Sigmoid colon (tissue), 7 donors: ENCODE data around the gene ZNF513. TPM values are rescaled to one million over a fixed set of nuclear protein-coding genes. Genes with fewer than 3 reads are reported as not detected.

Source experiments
- DNase-seq: peaks from one replicate; pipeline ENCODE4 v3.0.0-alpha.2; 2019
- H3K27ac ChIP-seq, 4 donors: fragments of 200-600 bp; sonication (generic); one replicate each; pipeline ENCODE4 v1.5.1; 2016 to 2019; ENCODE audit warnings: mild to moderate bottlenecking in 1 of 4
- H3K27me3 ChIP-seq, 3 donors: fragments of 200-600 bp; sonication (generic); one replicate each; pipeline ENCODE4 v1.5.1; 2019; ENCODE audit warnings: mild to moderate bottlenecking in 1 of 3
- H3K36me3 ChIP-seq, 4 donors: fragments of 200-600 bp; sonication (generic); one replicate each; pipeline ENCODE4 v1.5.1; 2016 to 2019
- H3K4me1 ChIP-seq, 4 donors: fragments of 200-600 bp; sonication (generic); one replicate each; pipeline ENCODE4 v1.5.1; 2017 to 2019
- H3K4me3 ChIP-seq, 4 donors: fragments of 200-600 bp; sonication (generic); one replicate each; pipeline ENCODE4 v1.5.1; 2017 to 2019; ENCODE audit warnings: mild to moderate bottlenecking in 2 of 4, moderate library complexity in 1 of 4
- H3K9me3 ChIP-seq, 4 donors: fragments of 200-600 bp in 3 of 4; sonication (generic) in 3 of 4; one replicate each; pipeline versions ENCODE4 v1.5.1 to v1.6.1; 2013 to 2019
- EP300 ChIP-seq, 4 donors: sonication (generic); formaldehyde crosslinking; IDR thresholded peaks; one replicate each; pipeline ENCODE4 v1.6.1; 2017; ENCODE audit warnings: antibody characterized with exemption in 4 of 4
- POLR2A ChIP-seq, 2 donors: fragments of 450-650 bp; IDR thresholded peaks; one replicate each; pipeline ENCODE4 v1.6.1; 2016; ENCODE audit warnings: antibody characterized with exemption in 2 of 2, mild to moderate bottlenecking in 2 of 2, moderate library complexity in 2 of 2
- POLR2AphosphoS5 ChIP-seq, 4 donors: sonication (generic); formaldehyde crosslinking; IDR thresholded peaks; one replicate each; pipeline ENCODE4 v1.6.1; 2017; ENCODE audit warnings: antibody characterized with exemption in 4 of 4
- WGBS, 2 donors: extraction: QIAGEN DNeasy Blood & Tissue Kit; methylation state at CpG; one replicate each; pipeline ENCODE4 v1.1.7; 2013; 5-methylcytosine and 5-hydroxymethylcytosine counted together
- intact Hi-C: fragments of 100-400 bp; cut with DNase I; formaldehyde crosslinking; loops from one replicate; pipeline ENCODE4 v1.15.1; 2023
- polyA plus RNA-seq, 3 donors: library from polyadenylated mRNA; stranded (reverse); fragments of 200-250 nt; gene quantifications; one replicate each; pipeline ENCODE4 v1.2.3, GENCODE V29; 2013
- total RNA-seq, 4 donors: library from RNA; depleted of rRNA; stranded (reverse); fragments of >200 nt; gene quantifications; one replicate each; pipeline ENCODE4 v1.1.0, GENCODE V29; 2016
- TF ChIP-seq, protein P1 (sequence below), 4 experiments: fragments of 450-650 bp in 3 of 4; fragments of 200-600 bp in 1 of 4; IDR thresholded peaks; one replicate each; pipeline ENCODE4 v1.5.1; 2016 to 2019; ENCODE audit warnings: antibody characterized with exemption in 4 of 4, mild to moderate bottlenecking in 3 of 4, moderate library complexity in 2 of 4
- donor health status: healthy with polysubstance abuse.
- donor health status: Bipolar disorder and iron deficiency.
- donor health status: healthy.

The ZNF513 gene
- total and polyA plus RNA-seq, 7 donors, result 5.0 to 27.5 (median 8.7) TPM

GRCh38 chr2:27422958-27423357 is 42.4 kb upstream of the ZNF513 start:
- no peak overlapping the region for H3K27ac ChIP-seq
- H3K27me3 ChIP-seq, result no peaks in the 10 kb centered on the region
- WGBS, 2 donors, result 97% methylated on average over 3 of the region's 3 CpGs
- H3K9me3 ChIP-seq, result no peaks in the 10 kb centered on the region
- TF ChIP-seq POLR2AphosphoS5 (IDR thresholded peaks at IDR 0.05), result no peak
- TF ChIP-seq, protein P1, sequence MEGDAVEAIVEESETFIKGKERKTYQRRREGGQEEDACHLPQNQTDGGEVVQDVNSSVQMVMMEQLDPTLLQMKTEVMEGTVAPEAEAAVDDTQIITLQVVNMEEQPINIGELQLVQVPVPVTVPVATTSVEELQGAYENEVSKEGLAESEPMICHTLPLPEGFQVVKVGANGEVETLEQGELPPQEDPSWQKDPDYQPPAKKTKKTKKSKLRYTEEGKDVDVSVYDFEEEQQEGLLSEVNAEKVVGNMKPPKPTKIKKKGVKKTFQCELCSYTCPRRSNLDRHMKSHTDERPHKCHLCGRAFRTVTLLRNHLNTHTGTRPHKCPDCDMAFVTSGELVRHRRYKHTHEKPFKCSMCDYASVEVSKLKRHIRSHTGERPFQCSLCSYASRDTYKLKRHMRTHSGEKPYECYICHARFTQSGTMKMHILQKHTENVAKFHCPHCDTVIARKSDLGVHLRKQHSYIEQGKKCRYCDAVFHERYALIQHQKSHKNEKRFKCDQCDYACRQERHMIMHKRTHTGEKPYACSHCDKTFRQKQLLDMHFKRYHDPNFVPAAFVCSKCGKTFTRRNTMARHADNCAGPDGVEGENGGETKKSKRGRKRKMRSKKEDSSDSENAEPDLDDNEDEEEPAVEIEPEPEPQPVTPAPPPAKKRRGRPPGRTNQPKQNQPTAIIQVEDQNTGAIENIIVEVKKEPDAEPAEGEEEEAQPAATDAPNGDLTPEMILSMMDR (IDR thresholded peaks at IDR 0.05), result no peak
- TF ChIP-seq POLR2A (IDR thresholded peaks at IDR 0.05), result no peak
- TF ChIP-seq EP300 (IDR thresholded peaks at IDR 0.05), result no peak
- no peaks in the 10 kb centered on the region for H3K36me3 ChIP-seq
- intact Hi-C loops, result no loop called here
- H3K4me1 ChIP-seq, result peaks cover 0 to 6% (median 3%) of the 10 kb centered on the region in 4 donors
- H3K4me3 ChIP-seq, result no peak overlapping the region
- DNase-seq, result no peak

DNA sequence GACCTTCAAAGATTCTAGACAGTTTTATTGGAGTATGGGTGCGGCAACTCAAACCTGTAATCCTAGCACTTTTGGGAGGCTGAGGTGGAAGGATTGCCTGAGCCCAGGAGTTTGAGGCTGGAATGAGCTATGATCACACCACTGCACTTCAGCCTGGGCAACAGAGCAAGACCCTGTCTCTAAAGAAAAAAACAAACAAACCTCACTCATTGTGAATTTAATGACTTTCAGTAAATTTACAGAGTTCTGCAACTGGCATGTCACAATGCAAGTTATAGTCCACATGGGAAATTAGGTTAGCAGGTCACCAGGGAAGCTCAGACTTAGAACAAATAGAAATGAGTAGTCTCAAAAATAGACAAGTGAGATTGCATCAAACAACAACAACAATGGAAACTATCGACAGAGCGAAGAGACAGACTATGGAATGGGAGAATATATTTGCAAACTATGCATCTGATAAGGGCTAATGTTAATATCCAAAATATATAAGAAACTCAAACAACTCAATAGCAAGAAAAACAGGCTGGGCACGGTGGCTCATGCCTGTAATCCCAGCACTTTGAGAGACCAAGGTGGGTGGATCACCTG is 41.2 kb upstream of the ZNF513 start:
- no peaks in the 10 kb centered on the region for H3K27me3 ChIP-seq
- TF ChIP-seq, protein P1 (IDR thresholded peaks at IDR 0.05), result no peak
- TF ChIP-seq POLR2AphosphoS5 (IDR thresholded peaks at IDR 0.05), result no peak
- TF ChIP-seq EP300 (IDR thresholded peaks at IDR 0.05), result no peak
- no peak for TF ChIP-seq POLR2A (IDR thresholded peaks at IDR 0.05)
- intact Hi-C loops, result no loop called here
- WGBS, 2 donors, result 77 to 90% methylated on average over 4 of the region's 4 CpGs
- no peaks in the 10 kb centered on the region for H3K36me3 ChIP-seq
- DNase-seq, result no peak
- H3K9me3 ChIP-seq, result no peaks in the 10 kb centered on the region
- H3K27ac ChIP-seq, result no peak overlapping the region
- no peak overlapping the region for H3K4me3 ChIP-seq
- H3K4me1 ChIP-seq, result no peaks in the 10 kb centered on the region

DNA sequence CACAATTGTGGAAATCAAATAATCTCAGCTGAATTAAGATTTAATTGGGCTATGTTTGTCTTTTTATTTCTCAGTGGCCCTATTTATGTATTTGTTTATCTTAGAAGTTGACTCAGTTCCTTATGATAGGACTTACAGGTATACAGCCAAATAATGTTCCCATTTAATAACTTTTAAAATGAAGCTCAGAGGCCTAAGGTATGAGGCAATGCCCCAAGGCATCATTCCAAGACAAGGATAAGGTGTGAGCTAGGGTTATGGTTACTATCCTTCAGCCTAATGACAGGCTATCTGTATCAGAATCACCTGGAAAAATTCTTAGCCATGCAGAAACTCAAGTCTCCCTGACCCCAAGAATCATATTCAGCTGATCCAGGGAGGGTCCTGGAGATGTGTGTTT is 40.5 kb upstream of the ZNF513 start:
- Histone ChIP-seq H3K36me3 (no peaks in the 10 kb centered on the region), H3K9me3 (no peaks in the 10 kb centered on the region), H3K27me3 (no peaks in the 10 kb centered on the region), H3K4me1 (no peaks in the 10 kb centered on the region), H3K27ac (no peak overlapping the region), H3K4me3 (no peak overlapping the region)
- TF ChIP-seq, protein P1 (IDR thresholded peaks at IDR 0.05), result no peak
- TF ChIP-seq POLR2AphosphoS5 (IDR thresholded peaks at IDR 0.05), result no peak
- TF ChIP-seq POLR2A (IDR thresholded peaks at IDR 0.05), result no peak
- TF ChIP-seq EP300 (IDR thresholded peaks at IDR 0.05), result no peak
- intact Hi-C loops, result no loop called here
- no peak for DNase-seq

DNA sequence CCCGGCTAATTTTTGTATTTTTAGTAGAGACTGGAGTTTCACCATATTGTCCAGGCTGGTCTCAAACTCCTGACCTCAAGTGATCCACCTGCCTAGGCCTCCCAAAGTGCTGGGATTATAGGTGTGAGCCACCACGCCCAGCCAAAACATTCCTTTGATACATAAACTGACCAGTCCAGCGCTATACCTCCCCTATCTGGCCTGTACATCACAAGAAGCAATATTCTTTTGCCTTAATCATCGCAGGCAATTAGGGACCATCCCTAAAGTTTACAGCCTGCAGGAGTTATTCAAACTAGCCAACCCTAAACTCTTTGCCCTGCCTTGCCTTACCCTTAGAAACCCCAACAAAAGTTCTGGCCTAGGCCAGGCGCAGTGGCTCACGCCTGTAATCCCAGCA is 35.6 kb upstream of the ZNF513 start:
- intact Hi-C loops, result no loop called here
- no peaks in the 10 kb centered on the region for H3K27me3 ChIP-seq
- no peaks in the 10 kb centered on the region for H3K4me1 ChIP-seq
- no peak for DNase-seq
- 91 to 95% methylated on average over 6 of the region's 6 CpGs for WGBS, 2 donors
- TF ChIP-seq, protein P1 (IDR thresholded peaks at IDR 0.05), result no peak
- TF ChIP-seq EP300 (IDR thresholded peaks at IDR 0.05) (no peak), POLR2A (IDR thresholded peaks at IDR 0.05) (no peak), POLR2AphosphoS5 (IDR thresholded peaks at IDR 0.05) (no peak)
- H3K27ac ChIP-seq, result no peak overlapping the region
- H3K9me3 ChIP-seq, result no peaks in the 10 kb centered on the region
- no peak overlapping the region for H3K4me3 ChIP-seq
- H3K36me3 ChIP-seq, result no peaks in the 10 kb centered on the region
